Neural progenitor cell (in vitro differentiated cells): Measurements from ENCODE around the gene REX1BD.

Source experiments
- EZH2 ChIP-seq: fragments of 200-600 bp; sonication (generic); IDR thresholded peaks from 2 replicates; pipeline ENCODE4 v1.6.1; 2017; ENCODE audit warnings: antibody characterized with exemption, mild to moderate bottlenecking, moderate library complexity
- TF ChIP-seq, protein P1 (sequence below): fragments of 200-600 bp; sonication (generic); IDR thresholded peaks from 2 replicates; pipeline ENCODE4 v1.5.1; 2017; ENCODE audit warnings: antibody characterized with exemption, mild to moderate bottlenecking

DNA sequence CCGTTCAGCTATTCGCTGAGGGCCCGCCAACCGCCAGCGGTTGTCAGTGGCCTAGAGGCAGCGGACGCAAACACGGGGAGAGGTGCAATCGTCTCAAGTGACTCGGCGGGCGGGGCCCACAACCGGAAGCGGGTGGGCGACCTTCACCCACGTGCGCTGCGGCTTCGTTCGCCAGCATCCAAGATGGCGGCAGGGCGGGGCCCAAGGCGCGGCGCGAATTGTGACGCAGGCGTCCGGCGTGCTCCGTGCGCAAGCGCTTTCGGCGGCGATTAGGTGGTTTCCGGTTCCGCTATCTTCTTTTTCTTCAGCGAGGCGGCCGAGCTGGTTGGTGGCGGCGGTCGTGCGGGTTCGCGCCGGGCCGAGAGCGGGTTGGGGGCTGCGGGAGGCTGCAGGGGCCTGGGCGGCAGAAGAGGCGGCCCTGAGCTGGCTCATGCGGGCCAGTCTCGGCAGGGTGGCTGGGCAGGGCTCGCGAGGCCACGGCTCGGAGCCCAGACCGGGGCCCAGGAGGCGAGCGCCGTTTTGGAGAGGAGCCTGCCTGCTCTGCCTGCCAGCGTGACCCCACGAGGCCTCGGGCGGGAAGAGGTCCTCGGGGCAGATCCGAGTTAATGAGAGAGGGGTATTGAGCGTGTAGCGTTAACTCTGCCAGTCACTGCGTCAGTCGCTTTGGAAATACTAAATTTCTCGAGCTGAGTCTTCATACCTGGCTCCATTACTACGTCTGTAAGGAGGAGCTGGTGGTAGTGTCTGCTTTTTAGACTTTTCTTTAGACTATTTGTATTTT is 16.8 kb upstream of the REX1BD start, which contains the start of gene UBA52:
- TF ChIP-seq, protein P1, sequence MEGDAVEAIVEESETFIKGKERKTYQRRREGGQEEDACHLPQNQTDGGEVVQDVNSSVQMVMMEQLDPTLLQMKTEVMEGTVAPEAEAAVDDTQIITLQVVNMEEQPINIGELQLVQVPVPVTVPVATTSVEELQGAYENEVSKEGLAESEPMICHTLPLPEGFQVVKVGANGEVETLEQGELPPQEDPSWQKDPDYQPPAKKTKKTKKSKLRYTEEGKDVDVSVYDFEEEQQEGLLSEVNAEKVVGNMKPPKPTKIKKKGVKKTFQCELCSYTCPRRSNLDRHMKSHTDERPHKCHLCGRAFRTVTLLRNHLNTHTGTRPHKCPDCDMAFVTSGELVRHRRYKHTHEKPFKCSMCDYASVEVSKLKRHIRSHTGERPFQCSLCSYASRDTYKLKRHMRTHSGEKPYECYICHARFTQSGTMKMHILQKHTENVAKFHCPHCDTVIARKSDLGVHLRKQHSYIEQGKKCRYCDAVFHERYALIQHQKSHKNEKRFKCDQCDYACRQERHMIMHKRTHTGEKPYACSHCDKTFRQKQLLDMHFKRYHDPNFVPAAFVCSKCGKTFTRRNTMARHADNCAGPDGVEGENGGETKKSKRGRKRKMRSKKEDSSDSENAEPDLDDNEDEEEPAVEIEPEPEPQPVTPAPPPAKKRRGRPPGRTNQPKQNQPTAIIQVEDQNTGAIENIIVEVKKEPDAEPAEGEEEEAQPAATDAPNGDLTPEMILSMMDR = no peak
- no peak for TF ChIP-seq EZH2
